SK-N-SH treated with all-trans-retinoic acid at 6 μM for 48 hours (cell line): ENCODE measurements around the gene ENOPH1.

ENCODE experiments used
- ATAC-seq: fragments of 200-7000 bp; cut with Tn5 transposase; 3 replicates; pipeline ENCODE4 v1.9.1; 2020; ENCODE audit warnings: mild to moderate bottlenecking, moderate library complexity
- GLIS3 ChIP-seq: fragments of 250-450 bp; sonication (Bioruptor Pico); IDR thresholded peaks from 2 replicates; pipeline ENCODE4 v1.5.0; 2020; ENCODE audit warnings: mild to moderate bottlenecking, moderate library complexity
- ISL1 ChIP-seq: fragments of 250-450 bp; sonication (Bioruptor Pico); IDR thresholded peaks from 2 replicates; pipeline ENCODE4 v2.1.2; 2022; ENCODE audit warnings: mild to moderate bottlenecking, moderate library complexity
- PPARA ChIP-seq: fragments of 250-450 bp; sonication (Bioruptor Pico); IDR thresholded peaks from 2 replicates; pipeline ENCODE4 v1.5.0; 2020; ENCODE audit warnings: mild to moderate bottlenecking, borderline replicate concordance
- RARB ChIP-seq: fragments of 250-450 bp; sonication (Bioruptor Pico); IDR thresholded peaks from 2 replicates; pipeline ENCODE4 v1.8.0; 2021; ENCODE audit warnings: mild to moderate bottlenecking, moderate library complexity
- SNAI2 ChIP-seq: fragments of 250-450 bp; sonication (Bioruptor Pico); IDR thresholded peaks from 2 replicates; pipeline ENCODE4 v1.5.0; 2020; ENCODE audit warnings: mild to moderate bottlenecking, moderate library complexity
- TCF4 ChIP-seq: fragments of 250-450 bp; sonication (Bioruptor Pico); IDR thresholded peaks from 2 replicates; pipeline ENCODE4 v1.8.0; 2021; ENCODE audit warnings: mild to moderate bottlenecking, moderate library complexity, borderline replicate concordance
- TOX ChIP-seq: fragments of 250-450 bp; sonication (Bioruptor Pico); IDR thresholded peaks from 2 replicates; pipeline ENCODE4 v1.8.0; 2021; ENCODE audit warnings: mild to moderate bottlenecking, moderate library complexity, borderline replicate concordance
- ZFP3 ChIP-seq: fragments of 250-450 bp; sonication (Bioruptor Pico); IDR thresholded peaks from 2 replicates; pipeline ENCODE4 v1.5.0; 2020; ENCODE audit warnings: mild to moderate bottlenecking, moderate library complexity
- ZNF565 ChIP-seq: fragments of 450-650 bp; formaldehyde crosslinking; conservative IDR thresholded peaks from 2 replicates; pipeline ENCODE4 v1.5.0; 2020; ENCODE audit warnings: low read depth, mild to moderate bottlenecking, moderate library complexity
- TF ChIP-seq, protein P1 (sequence below): fragments of 250-450 bp; sonication (Bioruptor Pico); IDR thresholded peaks from 2 replicates; pipeline ENCODE4 v1.5.1; 2021; ENCODE audit warnings: mild to moderate bottlenecking, moderate library complexity

The ENOPH1 gene

GRCh38 chr4:82510216-82510615 is 79.8 kb downstream of the ENOPH1 start:
- TF ChIP-seq ISL1 (CRISPR knock-in tag) = no peak
- TF ChIP-seq, protein P1, sequence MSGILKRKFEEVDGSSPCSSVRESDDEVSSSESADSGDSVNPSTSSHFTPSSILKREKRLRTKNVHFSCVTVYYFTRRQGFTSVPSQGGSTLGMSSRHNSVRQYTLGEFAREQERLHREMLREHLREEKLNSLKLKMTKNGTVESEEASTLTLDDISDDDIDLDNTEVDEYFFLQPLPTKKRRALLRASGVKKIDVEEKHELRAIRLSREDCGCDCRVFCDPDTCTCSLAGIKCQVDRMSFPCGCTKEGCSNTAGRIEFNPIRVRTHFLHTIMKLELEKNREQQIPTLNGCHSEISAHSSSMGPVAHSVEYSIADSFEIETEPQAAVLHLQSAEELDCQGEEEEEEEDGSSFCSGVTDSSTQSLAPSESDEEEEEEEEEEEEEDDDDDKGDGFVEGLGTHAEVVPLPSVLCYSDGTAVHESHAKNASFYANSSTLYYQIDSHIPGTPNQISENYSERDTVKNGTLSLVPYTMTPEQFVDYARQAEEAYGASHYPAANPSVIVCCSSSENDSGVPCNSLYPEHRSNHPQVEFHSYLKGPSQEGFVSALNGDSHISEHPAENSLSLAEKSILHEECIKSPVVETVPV = no peak
- TF ChIP-seq RARB (CRISPR knock-in tag) = no peak
- no peak for TF ChIP-seq SNAI2 (CRISPR knock-in tag)
- TF ChIP-seq ZFP3 (CRISPR knock-in tag) = no peak
- no peak for TF ChIP-seq GLIS3 (CRISPR knock-in tag)
- TF ChIP-seq TCF4 (CRISPR knock-in tag) = no peak
- no peak for TF ChIP-seq ZNF565 (CRISPR knock-in tag)
- no peak for TF ChIP-seq PPARA
- no peak for TF ChIP-seq TOX (CRISPR knock-in tag)
- no peak for ATAC-seq
